Mammary epithelial cell (primary cell): ENCODE results near the gene AGAP1.

Experiments
- EZH2 ChIP-seq: IDR thresholded peaks from 2 replicates; pipeline ENCODE4 v1.6.1; 2012; ENCODE audit warnings: low read length, inconsistent platforms, borderline replicate concordance
- TF ChIP-seq, protein P1 (sequence below), 2 donors: IDR thresholded peaks in 1 of 2; conservative IDR thresholded peaks in 1 of 2; 2 replicates each; pipeline ENCODE4 v1.5.1; 2011 to 2012; ENCODE audit warnings: inconsistent platforms in 2 of 2, low read length in 2 of 2, mild to moderate bottlenecking in 2 of 2, control low read depth in 1 of 2, low read depth in 1 of 2; ENCODE audit not compliant: insufficient read depth in 1 of 2; ENCODE audit errors: extremely low read depth in 1 of 2

DNA sequence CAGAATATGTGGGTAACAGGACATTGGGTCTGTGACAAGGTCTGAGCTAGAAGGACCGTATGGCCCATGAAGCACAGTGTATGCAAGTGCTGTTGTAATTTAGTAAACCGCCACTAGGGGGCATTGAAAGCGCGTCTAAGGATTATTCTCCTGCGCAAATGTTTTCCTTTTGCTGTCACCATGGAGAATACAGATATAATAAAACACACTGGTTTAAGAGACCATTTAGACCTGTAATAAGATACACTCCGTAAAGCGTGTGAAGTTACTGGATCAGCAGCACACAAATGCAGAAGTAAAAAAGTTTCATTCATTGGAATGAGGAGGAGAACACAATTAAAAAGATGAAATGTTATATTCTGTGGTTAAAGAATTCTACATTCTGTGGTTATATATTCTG, 272.4 kb downstream of the AGAP1 start:
- TF ChIP-seq, protein P1, sequence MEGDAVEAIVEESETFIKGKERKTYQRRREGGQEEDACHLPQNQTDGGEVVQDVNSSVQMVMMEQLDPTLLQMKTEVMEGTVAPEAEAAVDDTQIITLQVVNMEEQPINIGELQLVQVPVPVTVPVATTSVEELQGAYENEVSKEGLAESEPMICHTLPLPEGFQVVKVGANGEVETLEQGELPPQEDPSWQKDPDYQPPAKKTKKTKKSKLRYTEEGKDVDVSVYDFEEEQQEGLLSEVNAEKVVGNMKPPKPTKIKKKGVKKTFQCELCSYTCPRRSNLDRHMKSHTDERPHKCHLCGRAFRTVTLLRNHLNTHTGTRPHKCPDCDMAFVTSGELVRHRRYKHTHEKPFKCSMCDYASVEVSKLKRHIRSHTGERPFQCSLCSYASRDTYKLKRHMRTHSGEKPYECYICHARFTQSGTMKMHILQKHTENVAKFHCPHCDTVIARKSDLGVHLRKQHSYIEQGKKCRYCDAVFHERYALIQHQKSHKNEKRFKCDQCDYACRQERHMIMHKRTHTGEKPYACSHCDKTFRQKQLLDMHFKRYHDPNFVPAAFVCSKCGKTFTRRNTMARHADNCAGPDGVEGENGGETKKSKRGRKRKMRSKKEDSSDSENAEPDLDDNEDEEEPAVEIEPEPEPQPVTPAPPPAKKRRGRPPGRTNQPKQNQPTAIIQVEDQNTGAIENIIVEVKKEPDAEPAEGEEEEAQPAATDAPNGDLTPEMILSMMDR (conservative IDR thresholded peaks at IDR 0.05 in 1 of 2, IDR thresholded peaks at IDR 0.05 in 1 of 2; ENCODE audit: extremely low read depth in 1 of 2, insufficient read depth in 1 of 2, low read depth in 1 of 2, low read length in 2 of 2), result peak; percentile 85 to 90
- TF ChIP-seq EZH2, result no peak
